GM12874 (cell line): ENCODE results near the gene TRIAP1.

ENCODE experiments used
- CTCF ChIP-seq: IDR thresholded peaks from 2 replicates; pipeline ENCODE4 v1.5.1; 2011; ENCODE audit warnings: low read depth, mild to moderate bottlenecking, control low read depth, low read length, moderate library complexity; ENCODE audit not compliant: insufficient read depth

The TRIAP1 gene

GRCh38 chr12:120485961-120486881 is 40.0 kb upstream of the TRIAP1 start:
- no peak for TF ChIP-seq CTCF

- TF ChIP-seq CTCF, result no peak
Measured at GRCh38 chr12:120483621-120484020, 37.4 kb upstream of the TRIAP1 start.

- no peak for TF ChIP-seq CTCF
Measured at GRCh38 chr12:120481022-120481767, 35.0 kb upstream of the TRIAP1 start.

GRCh38 chr12:120480211-120480610 is 34.0 kb upstream of the TRIAP1 start:
- TF ChIP-seq CTCF, result no peak

GRCh38 chr12:120479458-120479857 is 33.3 kb upstream of the TRIAP1 start:
- no peak for TF ChIP-seq CTCF

GRCh38 chr12:120475643-120476042 is 29.5 kb upstream of the TRIAP1 start:
- TF ChIP-seq CTCF, result no peak

- TF ChIP-seq CTCF, result no peak
Measured at GRCh38 chr12:120474616-120474960, 28.4 kb upstream of the TRIAP1 start.
